KMS-11 (cell line): ENCODE results near the gene ZNF710.

Source experiments
- H2AFZ ChIP-seq: fragments of 200-600 bp; sonication (generic); 2 replicates; pipeline ENCODE4 v1.6.1; 2016; ENCODE audit warnings: antibody characterized with exemption, mixed run types, low read depth
- H3K27ac ChIP-seq: fragments of 200-600 bp; sonication (generic); 2 replicates; pipeline ENCODE4 v1.6.1; 2016; ENCODE audit warnings: mild to moderate bottlenecking, mixed run types
- H3K27me3 ChIP-seq: fragments of 200-600 bp; sonication (generic); 2 replicates; pipeline ENCODE4 v1.6.1; 2017; ENCODE audit warnings: mild to moderate bottlenecking, low read depth, mixed run types, moderate library complexity; ENCODE audit not compliant: insufficient read depth
- H3K36me3 ChIP-seq: fragments of 200-600 bp; sonication (generic); 2 replicates; pipeline ENCODE4 v1.6.1; 2017; ENCODE audit warnings: mild to moderate bottlenecking, mixed run types; ENCODE audit not compliant: insufficient read depth
- H3K4me1 ChIP-seq: fragments of 200-600 bp; sonication (generic); 2 replicates; pipeline ENCODE4 v1.6.1; 2016; ENCODE audit warnings: mild to moderate bottlenecking, low read depth, mixed run types; ENCODE audit not compliant: poor library complexity, severe bottlenecking
- H3K4me2 ChIP-seq: fragments of 200-600 bp; sonication (generic); 2 replicates; pipeline ENCODE4 v1.7.0; 2016; ENCODE audit warnings: mild to moderate bottlenecking, mixed run types
- H3K4me3 ChIP-seq: fragments of 200-600 bp; sonication (generic); IDR thresholded peaks from 2 replicates; pipeline ENCODE4 v1.6.1; 2017; ENCODE audit warnings: low read depth, low read length, mixed read lengths; ENCODE audit not compliant: insufficient read depth
- H3K79me2 ChIP-seq: fragments of 200-600 bp; sonication (generic); 2 replicates; pipeline ENCODE4 v1.6.1; 2016; ENCODE audit warnings: low read depth, mixed run types; ENCODE audit not compliant: insufficient read depth
- H3K9ac ChIP-seq: fragments of 200-600 bp; sonication (generic); 2 replicates; pipeline ENCODE4 v1.6.1; 2016; ENCODE audit warnings: mild to moderate bottlenecking, mixed run types
- H4K20me1 ChIP-seq: fragments of 200-600 bp; sonication (generic); 2 replicates; pipeline ENCODE4 v1.6.1; 2016; ENCODE audit warnings: mild to moderate bottlenecking, mixed run types; ENCODE audit not compliant: insufficient read depth
- TF ChIP-seq, protein P1 (sequence below): fragments of 200-600 bp; sonication (generic); conservative IDR thresholded peaks from 2 replicates; pipeline ENCODE4 v1.6.1; 2017; ENCODE audit warnings: low read depth, mild to moderate bottlenecking, antibody characterized with exemption, low read length, moderate library complexity, mixed read lengths

ZNF710 gene

DNA sequence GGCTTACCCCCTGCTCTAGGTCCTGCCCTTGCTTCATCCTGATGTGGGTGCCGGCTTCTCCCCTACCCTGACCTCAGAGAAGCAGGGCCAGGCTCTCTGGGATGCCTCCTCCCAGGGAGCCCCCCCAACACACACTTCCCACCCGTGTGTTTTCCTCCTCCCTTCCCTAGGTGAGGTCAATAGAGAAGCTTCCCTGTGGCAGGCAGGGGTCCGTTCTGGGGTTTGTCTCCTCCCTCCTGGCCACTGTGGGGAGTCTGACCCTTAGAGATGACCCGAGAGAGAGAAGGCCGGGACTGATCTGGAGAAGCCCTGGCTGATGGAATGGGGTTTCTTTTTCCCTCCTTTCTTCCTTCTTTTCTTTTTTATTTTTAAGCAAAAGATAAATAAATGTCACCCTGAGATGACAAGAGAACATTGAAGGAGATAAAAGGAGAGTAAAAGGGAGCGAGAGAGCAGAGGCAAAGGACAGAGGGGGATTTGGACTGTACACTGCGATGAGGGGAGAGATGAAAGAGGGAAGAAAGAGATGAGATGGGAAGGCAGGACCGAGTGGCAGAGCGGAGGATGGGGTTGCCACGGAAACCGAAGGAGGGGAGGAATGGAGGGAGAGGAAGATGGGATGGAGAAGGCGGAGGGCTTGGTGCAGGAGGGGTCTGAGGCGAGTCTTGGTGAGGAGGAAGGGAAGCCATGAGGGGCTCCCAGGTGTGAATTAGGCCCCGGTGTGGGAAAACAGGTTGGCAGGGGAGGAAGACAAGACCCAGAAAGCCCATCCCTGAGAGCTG lies 52.8 kb downstream of the ZNF710 start:
- Histone ChIP-seq H3K27ac (no peak overlapping the region), H3K9ac (no peak overlapping the region), H4K20me1 (no peaks in the 10 kb centered on the region), H3K4me3 (no peak overlapping the region), H3K36me3 (no peaks in the 10 kb centered on the region), H2AFZ (no peak overlapping the region), H3K4me1 (peaks cover 19% of the 10 kb centered on the region), H3K79me2 (0 out of 2 replicates have a peak, but pooled peaks cover 2% of the 10 kb centered on the region), H3K4me2 (no peak overlapping the region), H3K27me3 (no peaks in the 10 kb centered on the region)
- TF ChIP-seq, protein P1, sequence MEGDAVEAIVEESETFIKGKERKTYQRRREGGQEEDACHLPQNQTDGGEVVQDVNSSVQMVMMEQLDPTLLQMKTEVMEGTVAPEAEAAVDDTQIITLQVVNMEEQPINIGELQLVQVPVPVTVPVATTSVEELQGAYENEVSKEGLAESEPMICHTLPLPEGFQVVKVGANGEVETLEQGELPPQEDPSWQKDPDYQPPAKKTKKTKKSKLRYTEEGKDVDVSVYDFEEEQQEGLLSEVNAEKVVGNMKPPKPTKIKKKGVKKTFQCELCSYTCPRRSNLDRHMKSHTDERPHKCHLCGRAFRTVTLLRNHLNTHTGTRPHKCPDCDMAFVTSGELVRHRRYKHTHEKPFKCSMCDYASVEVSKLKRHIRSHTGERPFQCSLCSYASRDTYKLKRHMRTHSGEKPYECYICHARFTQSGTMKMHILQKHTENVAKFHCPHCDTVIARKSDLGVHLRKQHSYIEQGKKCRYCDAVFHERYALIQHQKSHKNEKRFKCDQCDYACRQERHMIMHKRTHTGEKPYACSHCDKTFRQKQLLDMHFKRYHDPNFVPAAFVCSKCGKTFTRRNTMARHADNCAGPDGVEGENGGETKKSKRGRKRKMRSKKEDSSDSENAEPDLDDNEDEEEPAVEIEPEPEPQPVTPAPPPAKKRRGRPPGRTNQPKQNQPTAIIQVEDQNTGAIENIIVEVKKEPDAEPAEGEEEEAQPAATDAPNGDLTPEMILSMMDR, result no peak

DNA sequence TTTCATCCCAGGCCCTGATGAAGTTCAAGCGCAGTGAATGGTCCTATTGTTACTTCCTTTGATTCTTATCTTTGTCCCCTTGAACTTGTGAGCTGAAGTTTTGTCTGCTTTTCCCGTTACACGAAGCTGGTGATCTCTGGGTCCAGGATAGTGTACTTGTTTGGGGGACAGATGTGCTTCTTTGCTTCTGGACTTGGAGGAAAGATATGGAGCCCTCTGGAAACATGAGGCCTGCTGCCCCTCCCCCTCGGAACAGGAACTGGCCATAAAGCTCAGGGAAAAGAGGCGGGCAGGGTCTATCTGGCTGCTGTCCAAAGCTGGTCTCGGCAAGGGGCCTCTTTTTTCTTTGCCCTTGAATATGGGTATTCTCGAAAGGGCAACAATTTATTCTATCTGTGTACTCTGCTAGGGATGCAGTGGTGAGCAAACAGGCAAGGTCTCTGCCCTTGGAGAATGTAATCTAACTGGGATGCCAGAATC lies 53.5 kb downstream of the ZNF710 start:
- no peaks in the 10 kb centered on the region for H3K27me3 ChIP-seq
- TF ChIP-seq, protein P1, result no peak
- H3K27ac ChIP-seq, result no peak overlapping the region
- 0 out of 2 replicates have a peak, but pooled peaks cover 6% of the 10 kb centered on the region for H3K79me2 ChIP-seq
- no peak overlapping the region for H3K9ac ChIP-seq
- H4K20me1 ChIP-seq, result no peaks in the 10 kb centered on the region
- H3K4me1 ChIP-seq, result peaks cover 25% of the 10 kb centered on the region
- H3K4me3 ChIP-seq, result no peak overlapping the region
- no peak overlapping the region for H2AFZ ChIP-seq
- no peaks in the 10 kb centered on the region for H3K36me3 ChIP-seq
- H3K4me2 ChIP-seq, result no peak overlapping the region

DNA sequence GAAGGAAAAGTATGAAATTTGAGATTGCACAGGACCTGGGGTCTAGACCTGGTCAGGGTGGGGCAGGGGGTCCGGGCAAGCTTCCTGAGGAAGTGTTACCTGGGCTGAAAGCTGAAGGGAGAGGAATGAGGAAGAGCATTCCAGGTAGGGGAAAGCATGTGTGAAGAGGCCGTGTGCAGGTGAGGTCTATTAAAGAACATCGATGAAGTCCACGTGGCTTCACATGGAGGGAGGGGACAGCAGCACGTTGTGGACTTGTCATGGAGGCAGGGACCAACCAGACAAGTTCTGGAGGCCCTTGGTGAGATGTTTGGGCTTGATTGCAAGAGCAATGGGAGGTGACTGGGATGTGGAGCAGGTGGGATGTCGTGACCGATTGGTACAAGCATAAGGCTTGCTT lies 54.1 kb downstream of the ZNF710 start:
- H3K36me3 ChIP-seq, result no peaks in the 10 kb centered on the region
- no peak overlapping the region for H3K27ac ChIP-seq
- H2AFZ ChIP-seq, result no peak overlapping the region
- no peaks in the 10 kb centered on the region for H4K20me1 ChIP-seq
- TF ChIP-seq, protein P1, result no peak
- H3K4me2 ChIP-seq, result no peak overlapping the region
- H3K79me2 ChIP-seq, result peaks cover 6% of the 10 kb centered on the region; the same call in 1 of the 2 replicates
- H3K27me3 ChIP-seq, result no peaks in the 10 kb centered on the region
- peaks cover 31% of the 10 kb centered on the region for H3K4me1 ChIP-seq
- no peak overlapping the region for H3K4me3 ChIP-seq
- H3K9ac ChIP-seq, result no peak overlapping the region

DNA sequence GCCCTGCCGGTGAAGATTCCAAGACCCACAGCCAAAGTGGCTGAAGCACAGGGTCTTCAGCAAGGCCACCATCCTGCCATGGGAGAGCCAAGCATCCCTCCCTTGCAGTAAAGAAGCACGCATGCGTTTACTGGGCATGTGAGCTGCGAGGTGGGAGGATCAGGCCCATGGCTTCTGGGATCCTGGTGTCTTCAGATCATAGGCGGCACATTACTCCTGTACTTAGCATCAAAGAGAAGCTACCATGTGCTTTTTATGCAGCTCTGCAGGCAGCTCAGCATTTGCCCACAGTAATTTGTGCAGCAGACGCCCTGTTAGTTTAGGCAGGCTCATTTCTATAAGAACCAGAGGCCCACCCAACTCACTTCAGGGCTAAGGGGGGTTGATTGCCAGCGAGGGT lies 55.4 kb downstream of the ZNF710 start:
- Histone ChIP-seq H3K4me1 (peaks cover 44% of the 10 kb centered on the region), H3K4me3 (no peak overlapping the region), H3K4me2 (no peak overlapping the region), H3K27me3 (no peaks in the 10 kb centered on the region), H2AFZ (no peak overlapping the region), H3K36me3 (no peaks in the 10 kb centered on the region), H3K27ac (no peak overlapping the region), H3K9ac (no peak overlapping the region), H4K20me1 (no peaks in the 10 kb centered on the region), H3K79me2 (peaks cover 6% of the 10 kb centered on the region; the same call in 1 of the 2 replicates)
- TF ChIP-seq, protein P1, result no peak
